Measurements from ENCODE around the gene EIF4G3.
A peak's percentile ranks its signal among the peaks of the same experiment; 100 is the strongest.
"Not testable (repeated sequence)": the region's sequence is repeated elsewhere in the genome, so short reads cannot be mapped to it uniquely, and the experiment has no call there.

EIF4G3 gene

GRCh38 chr1:21189421-21189820 is 12.7 kb upstream of the EIF4G3 start:
- in situ Hi-C loops (cut with MboI; ENCODE audit: low pct_unique_long_range_greater_than_20kb, low sequenced_read_pairs), result loop anchor here (25.0 kb wide), 1 partner anchor 477 kb away; the partner anchor contains the start of gene KIF17
- no peak for DNase-seq

- in situ Hi-C loops (cut with MboI; ENCODE audit: low pct_unique_long_range_greater_than_20kb, low sequenced_read_pairs), result loop anchor here (25.0 kb wide), 1 partner anchor 476 kb away; the partner anchor contains the start of gene KIF17
- no peak for DNase-seq
These were observed 11.5 kb upstream of the EIF4G3 start for GRCh38 chr1:21188235-21188634.

GRCh38 chr1:21185221-21185731 is 8.6 kb upstream of the EIF4G3 start:
- in situ Hi-C loops (cut with MboI; ENCODE audit: low pct_unique_long_range_greater_than_20kb, low sequenced_read_pairs), result loop anchor here (25.0 kb wide), 1 partner anchor 473 kb away; the partner anchor contains the start of gene KIF17

GRCh38 chr1:21184276-21184675 is 7.6 kb upstream of the EIF4G3 start:
- in situ Hi-C loops (cut with MboI; ENCODE audit: low pct_unique_long_range_greater_than_20kb, low sequenced_read_pairs), result loop anchor here (25.0 kb wide), 1 partner anchor 472 kb away; the partner anchor contains the start of gene KIF17
- peak; percentile 43 for DNase-seq

More at GRCh38 chr1:21185221-21185731, 8.6 kb upstream of the EIF4G3 start:
- no peak for DNase-seq

DNA sequence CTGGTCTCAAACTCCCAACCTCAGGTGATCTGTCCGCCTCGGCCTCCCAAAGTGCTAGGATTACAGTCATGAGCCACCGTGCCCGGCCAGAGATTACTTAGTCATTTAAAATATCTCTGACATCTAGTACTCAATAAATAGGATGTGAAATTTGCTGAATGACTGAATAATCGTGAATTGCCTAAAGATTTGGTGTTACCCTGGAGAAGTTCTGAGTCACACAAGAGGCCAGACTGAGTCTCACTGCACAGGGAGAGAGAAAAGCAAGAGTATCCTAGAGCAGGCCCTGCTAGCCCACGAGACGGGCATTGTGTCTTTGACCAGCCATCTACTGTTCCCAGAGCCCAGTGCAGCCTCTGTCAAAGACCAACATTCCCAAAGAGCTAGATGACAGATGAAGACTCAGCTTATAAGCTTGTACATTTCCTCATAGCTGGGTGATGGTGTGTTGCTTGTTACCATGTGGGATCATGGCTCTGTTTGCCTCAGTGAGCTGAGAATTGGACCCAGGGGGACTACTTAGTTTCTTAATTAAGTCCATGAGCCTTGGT is 5.6 kb upstream of the EIF4G3 start:
- in situ Hi-C loops (cut with MboI; ENCODE audit: low pct_unique_long_range_greater_than_20kb, low sequenced_read_pairs), result loop anchor here (25.0 kb wide), 1 partner anchor 470 kb away; the partner anchor contains the start of gene KIF17
- DNase-seq, result no peak

- in situ Hi-C loops (cut with MboI; ENCODE audit: low pct_unique_long_range_greater_than_20kb, low sequenced_read_pairs), result loop anchor here (25.0 kb wide), 1 partner anchor 466 kb away; the partner anchor contains the start of gene KIF17
- DNase-seq, result not testable (repeated sequence)
These were observed 1.6 kb upstream of the EIF4G3 start for GRCh38 chr1:21178271-21178670.

DNA sequence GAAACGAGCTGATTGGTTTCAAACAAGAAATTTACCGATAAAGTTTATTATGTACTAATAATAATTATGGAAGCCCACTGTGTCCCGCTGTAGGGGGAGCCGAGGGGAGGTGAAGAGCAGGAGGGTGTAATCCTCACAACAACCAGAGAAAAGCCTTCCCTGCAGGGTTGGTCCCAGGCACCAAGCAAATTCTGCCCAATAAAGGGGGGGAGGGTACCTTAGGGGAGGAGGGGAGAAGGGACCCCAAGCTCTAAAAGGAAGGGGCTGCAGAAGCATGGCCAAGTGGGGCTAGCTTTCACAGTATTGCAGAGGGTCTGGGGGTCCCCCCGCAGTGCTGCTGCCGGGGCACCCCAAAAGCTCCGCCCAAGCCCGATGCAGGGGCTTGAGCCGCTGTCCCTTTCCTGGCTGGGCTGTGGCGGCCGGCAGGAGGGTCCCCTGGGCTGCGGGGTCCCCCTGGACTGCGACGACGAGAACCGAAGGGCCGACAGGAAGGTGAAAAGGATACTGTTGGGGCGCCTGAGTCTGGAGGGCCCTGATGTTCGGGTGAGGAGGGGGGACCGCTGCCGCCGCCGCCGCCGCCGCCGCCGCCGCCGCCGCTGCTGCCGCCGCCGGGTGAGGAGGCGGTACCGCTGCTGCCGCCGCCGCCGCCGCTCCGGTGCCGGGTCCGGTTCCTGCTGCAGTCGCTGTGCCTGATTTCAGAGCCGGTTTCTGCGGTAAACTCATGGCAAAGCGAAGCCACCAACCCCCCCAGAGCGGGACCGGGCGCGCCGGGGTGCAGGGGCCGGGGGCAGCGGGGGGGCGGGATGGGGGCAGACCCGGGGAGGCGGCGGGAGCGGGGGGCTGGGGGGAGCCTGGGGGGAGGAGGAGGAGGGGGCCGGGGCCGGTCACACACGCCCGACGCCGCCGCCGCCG is 771 bp downstream of the EIF4G3 start:
- no peak for DNase-seq
- in situ Hi-C loops (cut with MboI; ENCODE audit: low pct_unique_long_range_greater_than_20kb, low sequenced_read_pairs), result loop anchor here (25.0 kb wide), 1 partner anchor 464 kb away; the partner anchor contains the start of gene KIF17

DNA sequence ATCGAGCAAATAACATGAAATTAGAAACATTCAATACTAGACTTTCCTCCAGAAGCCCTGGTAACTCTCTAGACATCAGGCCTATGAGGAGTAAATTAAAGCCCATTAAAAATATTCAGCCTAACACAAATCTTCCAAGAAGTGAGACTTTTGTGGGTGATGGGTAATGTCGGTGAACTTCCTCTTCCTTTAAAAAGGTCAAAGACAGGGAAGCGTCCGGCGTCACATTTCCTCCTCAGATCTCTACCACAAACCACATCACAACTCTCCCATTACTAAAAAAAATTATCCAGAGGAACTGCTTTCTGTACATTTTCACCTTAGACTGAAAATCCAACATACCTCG is 1.4 kb downstream of the EIF4G3 start:
- in situ Hi-C loops (cut with MboI; ENCODE audit: low pct_unique_long_range_greater_than_20kb, low sequenced_read_pairs), result loop anchor here (25.0 kb wide), 1 partner anchor 463 kb away; the partner anchor contains the start of gene KIF17
- peak; percentile 89 for DNase-seq

DNA sequence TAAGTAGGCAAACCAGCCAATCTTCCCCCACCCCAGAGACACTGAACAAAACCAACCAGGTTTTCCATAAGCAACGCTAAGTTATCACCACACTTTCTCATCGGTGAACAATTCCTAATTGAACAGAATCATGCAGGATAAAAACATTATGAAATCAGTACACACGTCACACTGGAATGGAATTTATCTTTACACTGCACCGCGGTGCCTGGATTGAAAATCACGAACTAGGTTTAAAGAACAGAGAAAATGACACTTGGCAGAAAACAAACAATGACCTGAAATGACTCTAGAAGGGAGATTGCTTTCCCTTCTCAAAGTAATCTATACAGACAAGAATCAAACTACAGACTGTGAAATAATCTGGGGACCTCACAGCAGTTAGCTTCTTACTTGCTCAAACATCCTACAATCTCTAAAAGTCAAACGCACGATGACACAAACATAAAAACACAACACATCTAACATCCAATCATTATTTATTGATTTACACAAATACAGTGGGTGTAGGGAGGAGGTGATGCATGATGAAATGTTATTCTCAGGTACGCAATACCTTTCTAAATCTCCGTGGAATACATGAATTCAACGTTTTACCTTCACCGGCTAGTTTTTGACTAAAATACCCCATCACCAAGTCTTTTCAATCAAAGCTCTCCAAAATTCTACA is 1.9 kb downstream of the EIF4G3 start:
- no peak for DNase-seq
- in situ Hi-C loops (cut with MboI; ENCODE audit: low pct_unique_long_range_greater_than_20kb, low sequenced_read_pairs), result loop anchor here (25.0 kb wide), 1 partner anchor 462 kb away; the partner anchor contains the start of gene KIF17

DNA sequence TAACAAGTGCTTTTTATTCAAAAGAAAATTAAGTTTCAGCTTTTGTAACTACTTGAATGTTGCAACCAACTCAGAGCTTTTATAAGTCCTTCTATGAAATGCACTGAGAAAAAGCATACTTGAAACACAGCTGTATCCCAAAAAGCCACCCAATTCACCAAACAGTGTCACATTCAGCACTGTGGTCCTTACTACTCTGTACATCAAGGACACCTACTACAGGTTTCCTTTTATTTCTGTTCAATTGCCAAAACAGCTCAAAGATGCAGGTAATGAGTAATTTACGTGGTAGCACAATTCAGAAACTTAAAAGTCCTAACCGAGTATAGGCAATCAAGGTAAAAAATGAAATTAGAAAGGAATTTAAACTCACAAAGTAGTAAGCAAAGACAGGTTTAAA is 2.5 kb downstream of the EIF4G3 start:
- in situ Hi-C loops (cut with MboI; ENCODE audit: low pct_unique_long_range_greater_than_20kb, low sequenced_read_pairs), result no loop called here
- no peak for DNase-seq

DNA sequence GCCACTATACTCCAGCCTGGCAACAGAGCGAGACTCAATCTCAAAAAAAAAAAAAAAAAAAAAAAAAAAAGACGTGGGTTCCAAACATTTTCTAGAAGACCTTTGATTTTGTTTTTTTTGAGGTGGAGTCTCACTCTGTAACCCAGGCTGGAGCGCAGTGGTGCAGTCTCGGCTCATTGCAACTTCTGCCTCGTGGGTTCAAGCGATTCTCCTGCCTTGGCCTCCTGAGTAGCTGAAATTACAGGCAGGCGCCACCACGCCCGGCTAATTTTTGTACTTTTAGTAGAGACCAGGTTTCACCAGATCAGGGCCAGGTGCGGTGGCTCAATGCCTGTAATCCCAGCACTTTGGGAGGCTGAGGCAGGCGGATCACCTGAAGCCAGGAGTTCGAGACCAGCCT is 3.6 kb downstream of the EIF4G3 start:
- in situ Hi-C loops (cut with MboI; ENCODE audit: low pct_unique_long_range_greater_than_20kb, low sequenced_read_pairs); DNase-seq: not testable (repeated sequence)

- in situ Hi-C loops (cut with MboI; ENCODE audit: low pct_unique_long_range_greater_than_20kb, low sequenced_read_pairs); DNase-seq: not testable (repeated sequence)
These were observed 5.9 kb downstream of the EIF4G3 start for GRCh38 chr1:21170837-21171236.

- in situ Hi-C loops (cut with MboI; ENCODE audit: low pct_unique_long_range_greater_than_20kb, low sequenced_read_pairs), result no loop called here
- DNase-seq, result no peak
These were observed 8.3 kb downstream of the EIF4G3 start for GRCh38 chr1:21168444-21168843.

GRCh38 chr1:21165646-21166045 is 11.1 kb downstream of the EIF4G3 start:
- in situ Hi-C loops (cut with MboI; ENCODE audit: low pct_unique_long_range_greater_than_20kb, low sequenced_read_pairs), result no loop called here

DNA sequence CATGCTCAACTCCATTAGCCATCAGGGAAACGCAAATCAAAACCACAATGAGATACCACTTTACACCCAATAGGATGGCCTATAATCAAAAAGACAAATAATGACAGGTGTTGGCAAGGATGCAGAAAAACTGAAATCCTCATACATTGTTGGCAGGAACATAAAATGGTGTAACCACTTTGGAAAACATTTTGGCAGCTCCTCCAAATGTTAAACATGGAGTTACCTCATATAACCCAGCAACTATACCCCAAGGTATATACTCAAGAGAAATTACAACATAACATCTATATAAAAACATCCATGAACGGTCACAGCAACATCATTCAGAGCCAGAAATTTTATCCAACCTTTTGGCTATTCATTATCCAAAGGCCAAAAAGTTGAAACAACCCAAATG is 11.6 kb downstream of the EIF4G3 start:
- DNase-seq, result no peak
- in situ Hi-C loops (cut with MboI; ENCODE audit: low pct_unique_long_range_greater_than_20kb, low sequenced_read_pairs), result no loop called here

More at GRCh38 chr1:21165646-21166045, 11.1 kb downstream of the EIF4G3 start:
- DNase-seq, result peak; percentile 34

- DNase-seq, result no peak
- in situ Hi-C loops (cut with MboI; ENCODE audit: low pct_unique_long_range_greater_than_20kb, low sequenced_read_pairs), result no loop called here
These were observed 12.4 kb downstream of the EIF4G3 start for GRCh38 chr1:21164266-21164665.

- DNase-seq, result no peak
- in situ Hi-C loops (cut with MboI; ENCODE audit: low pct_unique_long_range_greater_than_20kb, low sequenced_read_pairs), result no loop called here
These were observed 13.8 kb downstream of the EIF4G3 start for GRCh38 chr1:21162740-21163464.

DNA sequence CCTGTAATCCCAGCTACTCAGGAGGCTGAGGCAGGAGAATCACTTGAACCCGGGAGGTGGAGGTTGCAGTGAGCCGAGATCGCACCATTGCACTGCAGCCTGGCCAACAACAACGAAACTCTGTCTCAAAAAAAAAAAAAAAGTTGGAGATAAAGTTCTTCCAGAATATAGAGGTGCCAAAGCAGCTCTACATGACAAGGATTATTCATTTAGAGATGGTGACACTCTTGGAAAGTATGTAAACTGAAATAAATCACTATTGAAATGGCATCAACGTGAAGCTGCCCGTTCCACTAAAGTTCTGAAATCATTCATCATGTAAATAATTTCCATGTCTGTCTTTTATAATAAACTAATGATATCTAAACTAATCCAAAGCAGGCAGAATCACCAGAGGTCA is 14.9 kb downstream of the EIF4G3 start:
- in situ Hi-C loops (cut with MboI; ENCODE audit: low pct_unique_long_range_greater_than_20kb, low sequenced_read_pairs), result no loop called here
- no peak for DNase-seq

Measured in KBM-7 (cell line).